Measurements from ENCODE around the gene METTL25B.

DNA sequence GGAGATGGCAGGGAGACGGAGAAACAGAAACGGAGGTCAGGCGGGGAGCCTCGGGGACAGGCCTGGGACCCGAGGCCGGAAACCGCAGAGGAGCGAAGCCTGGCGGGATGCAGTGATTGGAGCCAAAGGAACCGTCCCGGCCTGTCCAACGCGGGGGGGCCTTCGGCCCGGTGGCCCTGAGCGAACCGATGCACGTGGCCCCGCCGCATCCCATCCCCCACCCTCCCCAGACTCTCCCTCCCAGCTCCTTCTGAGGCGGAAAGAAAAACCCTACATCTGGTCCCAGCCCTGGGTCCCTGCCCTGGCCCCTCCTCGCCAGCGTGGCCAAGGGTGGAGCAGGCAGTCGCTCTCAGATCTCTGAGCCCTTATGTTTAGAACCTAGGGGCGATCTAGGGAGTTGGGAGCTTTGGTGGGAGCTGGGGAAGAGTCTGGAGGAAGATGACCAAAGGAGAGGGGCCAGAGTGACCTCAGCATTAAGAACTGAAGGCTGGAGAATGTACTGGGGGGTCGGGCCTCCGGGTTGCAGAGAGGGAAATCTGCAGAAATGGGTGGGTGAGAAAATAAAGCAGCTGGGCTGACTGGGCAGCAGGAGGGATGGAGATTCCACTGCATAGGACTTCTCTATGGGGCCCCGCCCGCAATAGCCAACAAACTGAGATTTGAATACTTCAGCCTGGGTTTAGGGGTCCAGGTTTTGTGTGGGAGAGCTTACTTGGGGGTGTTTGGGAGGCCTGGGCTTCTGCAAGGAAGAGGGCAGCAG is 21.4 kb upstream of the METTL25B start:
- no peak for TF ChIP-seq CTCF (IDR thresholded peaks at IDR 0.05 in 8 of 11, conservative IDR thresholded peaks at IDR 0.05 in 3 of 11)
- no peak for TF ChIP-seq POLR2A (IDR thresholded peaks at IDR 0.05)
- no peak for TF ChIP-seq POLR2AphosphoS5 (IDR thresholded peaks at IDR 0.05)
